ENCODE data around the gene SETD2. TPM values are rescaled to one million over a fixed set of nuclear protein-coding genes. Genes with fewer than 3 reads are reported as not detected.

The SETD2 gene
- total and polyA plus RNA-seq, 2 of the 8 experiments (the other 6 are each of a cell fraction or from before 2014, with no cell fraction given): 15.7 to 46.3 TPM

DNA sequence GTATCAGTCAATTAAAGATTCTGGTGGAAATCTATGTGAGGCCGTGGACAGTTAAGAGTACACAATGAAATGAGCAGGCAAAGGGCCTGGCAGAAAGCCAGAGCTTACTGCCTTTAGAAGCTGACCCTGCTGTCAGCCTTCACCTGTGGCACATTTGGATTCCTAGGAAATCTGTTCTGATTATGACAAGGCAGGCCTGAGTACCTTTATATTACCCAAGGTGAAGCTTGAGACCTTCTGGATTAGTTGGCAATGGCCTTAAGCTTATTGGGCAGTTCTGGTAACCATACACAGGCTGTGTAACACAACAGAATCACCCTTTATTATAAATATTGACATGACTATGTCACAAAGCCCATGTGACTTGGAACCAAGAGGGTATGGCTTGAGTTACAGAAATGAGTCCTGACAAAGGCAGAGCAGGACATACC lies 141.3 kb downstream of the SETD2 start:
- H3K14ac ChIP-seq (ENCODE audit: insufficient read length): no peak overlapping the region
- H4K91ac ChIP-seq (replicated peaks; ENCODE audit: insufficient read length, low read length): no peak overlapping the region
- H2AFZ ChIP-seq (ENCODE audit: low read length): no peak overlapping the region
- H3K36me3 ChIP-seq (ENCODE audit: control insufficient read depth in 2 of 4, insufficient read depth in 4 of 4, low read length in 3 of 4): peaks cover 0 to 12% (median 5%) of the 10 kb centered on the region in 4 experiments; a peak in 3 of 8 replicates
- peaks cover 0 to 8% of the 10 kb centered on the region in 2 experiments; a peak in 2 of 4 replicates for H3K79me2 ChIP-seq (ENCODE audit: control insufficient read depth in 1 of 2, insufficient read depth in 2 of 2, low read length in 2 of 2)
- POLR2A ChIA-PET (ENCODE audit: partially characterized antibody): interaction anchor here (1.2 to 1.6 kb wide), 3 partner anchors 12 to 239 kb away, joined by 3 to 6 read pairs (median 4); no protein-coding TSS in a partner anchor
- H3K23me2 ChIP-seq (ENCODE audit: low read depth, low read length): no peaks in the 10 kb centered on the region
- no peak overlapping the region for H2BK120ac ChIP-seq (replicated peaks; ENCODE audit: low read depth, low read length)
- H2BK12ac ChIP-seq (ENCODE audit: low read depth, low read length): no peak overlapping the region
- H3K4me2 ChIP-seq (ENCODE audit: insufficient read depth in 1 of 2, low read depth in 2 of 2, low read length in 2 of 2): no peak overlapping the region
- H3K56ac ChIP-seq (replicated peaks; ENCODE audit: insufficient read length, low read depth, low read length): no peak overlapping the region
- H3K4me3 ChIP-seq (ENCODE audit: extremely low read depth in 1 of 4, insufficient read depth in 2 of 4, low read depth in 3 of 4, low read length in 4 of 4): no peak overlapping the region
- no peaks in the 10 kb centered on the region for H3K79me1 ChIP-seq (ENCODE audit: low read depth, low read length)
- 94% methylated on average over 1 of the region's 1 CpG; no CpG with 5 or more reads in 1 of the 2 experiments for WGBS, 2 experiments (ENCODE audit: extremely low coverage in 1 of 2, insufficient coverage in 1 of 2, insufficient read length in 1 of 2, insufficient replicate concordance in 2 of 2, low coverage in 1 of 2, low lambda C conversion rate in 2 of 2, missing lambda C conversion rate in 1 of 2)
- H3K18ac ChIP-seq (ENCODE audit: extremely low read depth, low read length): no peak overlapping the region
- H2AK5ac ChIP-seq (ENCODE audit: low read depth, low read length): no peak overlapping the region
- H3K4me1 ChIP-seq (replicated peaks in 1 of 4; ENCODE audit: control insufficient read depth in 3 of 4, insufficient read depth in 4 of 4, low read length in 3 of 4): peaks cover 0 to 2% (median under 1%) of the 10 kb centered on the region in 4 experiments; a peak in 2 of 7 replicates
- H3K9me3 ChIP-seq (ENCODE audit: insufficient read depth in 2 of 2, low read depth in 1 of 2, low read length in 1 of 2): no peaks in the 10 kb centered on the region
- no peak overlapping the region for H3K4ac ChIP-seq (replicated peaks; ENCODE audit: insufficient read length, low read depth, low read length)
- H2BK15ac ChIP-seq (ENCODE audit: low read length): no peak overlapping the region
- no peak overlapping the region for H3K27ac ChIP-seq (ENCODE audit: low read depth, low read length)
- no peak for DNase-seq (ENCODE audit: low read depth in 1 of 2, low spot score in 2 of 2)
- H4K20me1 ChIP-seq (replicated peaks in 1 of 2; ENCODE audit: control insufficient read depth in 1 of 2, insufficient read depth in 2 of 2, low read length in 2 of 2): no peaks in the 10 kb centered on the region
- H4K8ac ChIP-seq (ENCODE audit: extremely low read depth, insufficient read depth, low read length): no peak overlapping the region
- CTCF ChIA-PET (ENCODE audit: partially characterized antibody): interaction anchor here (0.6 to 1.1 kb wide), 4 partner anchors 9 to 133 kb away, joined by 3 to 4 read pairs (median 3); no protein-coding TSS in a partner anchor
- no peaks in the 10 kb centered on the region for H3K27me3 ChIP-seq (replicated peaks in 1 of 4; ENCODE audit: control insufficient read depth in 3 of 4, extremely low read depth in 1 of 4, insufficient read depth in 3 of 4, low read length in 3 of 4)
- no peak overlapping the region for H2BK20ac ChIP-seq (ENCODE audit: low read length)
- no peak overlapping the region for H2BK5ac ChIP-seq (ENCODE audit: low read depth, low read length)
- no peak overlapping the region; a peak in 1 of 7 replicates for H3K9ac ChIP-seq (replicated peaks in 1 of 4; ENCODE audit: extremely low read depth in 1 of 4, low read depth in 3 of 4, low read length in 3 of 4)
- FAIRE-seq: no peak
- no peak overlapping the region for H4K5ac ChIP-seq (ENCODE audit: insufficient read length, low read depth, low read length)
- H3K23ac ChIP-seq (ENCODE audit: insufficient read length): no peak overlapping the region
- TF ChIP-seq SUZ12 (IDR thresholded peaks at IDR 0.05; ENCODE audit: low read length): no peak
- TF ChIP-seq POLR2A (IDR thresholded peaks at IDR 0.05; ENCODE audit: control extremely low read depth in 1 of 2, low read depth in 2 of 2, low read length in 2 of 2): no peak
- no peak for TF ChIP-seq CREB1 (IDR thresholded peaks at IDR 0.05)
- TF ChIP-seq GTF2F1 (IDR thresholded peaks at IDR 0.05; ENCODE audit: borderline replicate concordance, low read depth, low read length): no peak
- TF ChIP-seq SIN3A (conservative IDR thresholded peaks at IDR 0.05 in 1 of 2, IDR thresholded peaks at IDR 0.05 in 1 of 2; ENCODE audit: low read depth in 1 of 2, low read length in 2 of 2): no peak
- no peak for TF ChIP-seq BRCA1 (IDR thresholded peaks at IDR 0.05; ENCODE audit: low read depth, low read length)
- no peak for TF ChIP-seq JUN (IDR thresholded peaks at IDR 0.05; ENCODE audit: low read depth, low read length)
- no peak for TF ChIP-seq SRF (IDR thresholded peaks at IDR 0.05; ENCODE audit: low read depth, low read length)
- no peak for TF ChIP-seq RBBP5 (IDR thresholded peaks at IDR 0.05; ENCODE audit: borderline replicate concordance, low read depth, low read length)
- TF ChIP-seq CBX5 (IDR thresholded peaks at IDR 0.05; ENCODE audit: low read depth, low read length): no peak
- no peak for TF ChIP-seq CBX8 (IDR thresholded peaks at IDR 0.05; ENCODE audit: borderline replicate concordance, low read depth, low read length)
- no peak for TF ChIP-seq HDAC2 (IDR thresholded peaks at IDR 0.05; ENCODE audit: borderline replicate concordance in 1 of 2, low read depth in 2 of 2, low read length in 2 of 2)
- TF ChIP-seq RAD21 (IDR thresholded peaks at IDR 0.05 in 1 of 2, conservative IDR thresholded peaks at IDR 0.05 in 1 of 2; ENCODE audit: low read depth in 2 of 2, low read length in 2 of 2): no peak

Data from H1 (cell line).